OCI-LY1 (cell line): ENCODE measurements around the gene KIN.
A peak's percentile ranks its signal among the peaks of the same experiment; 100 is the strongest.

Experiments
- H2AFZ ChIP-seq: fragments of 200-600 bp; sonication (generic), shearing (Covaris generic); 2 replicates; pipeline ENCODE4 v1.6.0; 2014; ENCODE audit warnings: antibody characterized with exemption, mild to moderate bottlenecking, low read length
- H3F3A ChIP-seq: fragments of 200-600 bp; sonication (generic), shearing (Covaris generic); 2 replicates; pipeline ENCODE4 v1.6.0; 2014; ENCODE audit warnings: mild to moderate bottlenecking, antibody characterized with exemption, low read length, moderate library complexity; ENCODE audit not compliant: insufficient read depth
- H3K27ac ChIP-seq: fragments of 200-600 bp; sonication (generic); 2 replicates; pipeline ENCODE4 v1.5.1; 2014; ENCODE audit warnings: low read length, mixed run types, mild to moderate bottlenecking, low read depth; ENCODE audit not compliant: poor library complexity, severe bottlenecking
- H3K27me3 ChIP-seq: fragments of 200-600 bp; sonication (generic); 2 replicates; pipeline ENCODE4 v1.6.0; 2014; ENCODE audit warnings: antibody characterized with exemption, mild to moderate bottlenecking, low read length, moderate library complexity; ENCODE audit not compliant: insufficient read depth
- H3K36me3 ChIP-seq: fragments of 200-600 bp; sonication (generic); 2 replicates; pipeline ENCODE4 v1.6.1; 2014; ENCODE audit warnings: mild to moderate bottlenecking, antibody characterized with exemption, low read length, moderate library complexity, mixed read lengths; ENCODE audit not compliant: insufficient read depth
- H3K4me1 ChIP-seq: fragments of 200-600 bp; sonication (generic); 2 replicates; pipeline ENCODE4 v1.5.1; 2014; ENCODE audit warnings: mild to moderate bottlenecking, low read length, moderate library complexity; ENCODE audit not compliant: insufficient read depth, severe bottlenecking
- H3K4me2 ChIP-seq: fragments of 200-600 bp; sonication (generic), shearing (Covaris generic); 2 replicates; pipeline ENCODE4 v1.6.1; 2014; ENCODE audit warnings: low read length
- H3K4me3 ChIP-seq: fragments of 200-600 bp; sonication (generic); 2 replicates; pipeline ENCODE4 v1.5.1; 2014; ENCODE audit warnings: low read length, low read depth, mild to moderate bottlenecking, mixed read lengths; ENCODE audit not compliant: poor library complexity, severe bottlenecking
- H3K79me2 ChIP-seq: fragments of 200-600 bp; shearing (Covaris generic); 2 replicates; pipeline ENCODE4 v1.6.1; 2016; ENCODE audit warnings: mixed run types, low read length, mixed read lengths; ENCODE audit not compliant: insufficient read depth
- H3K9ac ChIP-seq: fragments of 200-600 bp; sonication (generic), shearing (Covaris generic); 2 replicates; pipeline ENCODE4 v1.6.1; 2014; ENCODE audit warnings: mild to moderate bottlenecking, low read length, mixed read lengths
- H3K9me2 ChIP-seq: fragments of 200-600 bp; sonication (generic), shearing (Covaris generic); 2 replicates; pipeline ENCODE4 v1.6.1; 2014; ENCODE audit warnings: low read depth, mild to moderate bottlenecking, low read length, mixed read lengths
- H3K9me3 ChIP-seq: fragments of 200-600 bp; shearing (Covaris generic); 2 replicates; pipeline ENCODE4 v1.6.1; 2014; ENCODE audit warnings: low read length, mixed read lengths
- H4K20me1 ChIP-seq: fragments of 200-600 bp; sonication (generic), shearing (Covaris generic); 2 replicates; pipeline ENCODE4 v1.6.0; 2016; ENCODE audit warnings: mild to moderate bottlenecking, low read length; ENCODE audit not compliant: insufficient read depth
- CTCF ChIP-seq: fragments of 200-600 bp; sonication (generic), shearing (Covaris generic); IDR thresholded peaks from 2 replicates; pipeline ENCODE4 v1.5.1; 2017; ENCODE audit warnings: mild to moderate bottlenecking, antibody characterized with exemption, low read length, moderate library complexity, mixed read lengths
- EZH2 ChIP-seq: fragments of 200-600 bp; sonication (generic), shearing (Covaris generic); IDR thresholded peaks from 2 replicates; pipeline ENCODE4 v1.8.0; 2017; ENCODE audit warnings: borderline replicate concordance, mixed run types, mild to moderate bottlenecking, antibody characterized with exemption, low read length, moderate library complexity, mixed read lengths

Gene KIN

GRCh38 chr10:7787857-7788638 is at the start of gene KIN, which contains the start of gene ATP5F1C:
Gene KIN (minus strand): TSS chr10:7787993. CDS start chr10:7787933, 60 bp downstream.
Gene ATP5F1C (plus strand): TSS chr10:7788177. CDS start chr10:7788208, 31 bp downstream.
- Histone ChIP-seq H3F3A (no peaks in the 10 kb centered on the region), H2AFZ (no peak within 1 kb of the TSS), H3K9ac (peak within 1 kb of the TSS; percentile 89), H3K9me2 (no peaks in the 10 kb centered on the region), H3K4me2 (peak within 1 kb of the TSS; percentile 80), H3K27me3 (no peaks in the 10 kb centered on the region), H3K27ac (peak within 1 kb of the TSS; percentile 9), H3K4me1 (peaks cover 39% of the 10 kb centered on the region), H4K20me1 (no peaks in the 10 kb centered on the region), H3K79me2 (peaks cover 92% of the 10 kb centered on the region), H3K36me3 (peaks cover 36% of the 10 kb centered on the region), H3K4me3 (peak within 1 kb of the TSS; percentile 96), H3K9me3 (no peaks in the 10 kb centered on the region)
- TF ChIP-seq CTCF (no peak), EZH2 (no peak)

- Histone ChIP-seq H3F3A (no peaks in the 10 kb centered on the region), H4K20me1 (no peaks in the 10 kb centered on the region; the same call in 1 of the 2 replicates), H3K79me2 (peaks cover 7% of the 10 kb centered on the region; the same call in 1 of the 2 replicates), H3K4me3 (no peak overlapping the region), H3K4me1 (no peaks in the 10 kb centered on the region), H2AFZ (no peak overlapping the region), H3K9me2 (no peaks in the 10 kb centered on the region), H3K27ac (no peak overlapping the region), H3K27me3 (no peaks in the 10 kb centered on the region), H3K4me2 (no peak overlapping the region), H3K36me3 (no peaks in the 10 kb centered on the region), H3K9me3 (no peaks in the 10 kb centered on the region), H3K9ac (no peak overlapping the region)
- TF ChIP-seq CTCF, result no peak
- TF ChIP-seq EZH2, result no peak
Measured at GRCh38 chr10:7836571-7836970, 48.8 kb upstream of the KIN start.

GRCh38 chr10:7834262-7834661 is 46.5 kb upstream of the KIN start:
- H3K4me1 ChIP-seq, result no peaks in the 10 kb centered on the region
- no peaks in the 10 kb centered on the region for H3K36me3 ChIP-seq
- TF ChIP-seq CTCF, result no peak
- TF ChIP-seq EZH2, result no peak
- no peaks in the 10 kb centered on the region; the same call in 1 of the 2 replicates for H4K20me1 ChIP-seq
- no peak overlapping the region for H3K9ac ChIP-seq
- no peak overlapping the region for H3K4me2 ChIP-seq
- no peaks in the 10 kb centered on the region for H3K9me2 ChIP-seq
- no peak overlapping the region for H2AFZ ChIP-seq
- no peaks in the 10 kb centered on the region for H3K9me3 ChIP-seq
- no peak overlapping the region for H3K27ac ChIP-seq
- no peak overlapping the region for H3K4me3 ChIP-seq
- H3K27me3 ChIP-seq, result no peaks in the 10 kb centered on the region
- peaks cover 7% of the 10 kb centered on the region; the same call in 1 of the 2 replicates for H3K79me2 ChIP-seq
- H3F3A ChIP-seq, result no peaks in the 10 kb centered on the region
